AG04449 (cell line): ENCODE measurements around the gene ABHD17B.

Source experiments
- CTCF ChIA-PET: fragments of 350-600 bp; formaldehyde crosslinking; extraction: SDS; loops from one replicate; lab custom pipeline; 2021; ENCODE audit warnings: antibody characterized with exemption; lab: Yijun Ruan, JAX
- POLR2A ChIA-PET: fragments of 400-600, 350-600 bp; formaldehyde crosslinking; extraction: SDS; loops from one replicate; lab custom pipeline; 2020; ENCODE audit warnings: antibody characterized with exemption, inconsistent platforms; lab: Yijun Ruan, JAX
- DNase-seq: peaks from one replicate; pipeline ENCODE4 v3.0.0-alpha.2; 2010; ENCODE audit warnings: low read depth, low spot score
- H3K4me3 ChIP-seq: 2 replicates; pipeline ENCODE4 v1.5.1; 2011; ENCODE audit warnings: low read depth, mild to moderate bottlenecking, control low read depth, low read length
- CTCF ChIP-seq: IDR thresholded peaks from one replicate; pipeline ENCODE4 v1.5.1; 2011; ENCODE audit warnings: mild to moderate bottlenecking, moderate library complexity, low read length, control low read depth, inconsistent platforms; ENCODE audit not compliant: insufficient read depth; ENCODE audit errors: missing control alignments

Gene ABHD17B

GRCh38 chr9:71896761-71897160, 14.2 kb downstream of the ABHD17B start:
- CTCF ChIA-PET: interaction anchor here (1.4 to 1.6 kb wide), 2 partner anchors 11 to 78 kb away, joined by 3 to 4 read pairs; no protein-coding TSS in a partner anchor
- DNase-seq: no peak
- TF ChIP-seq CTCF: no peak
- POLR2A ChIA-PET: interaction anchor here (1.4 kb wide), 1 partner anchor 14 kb away, joined by 5 read pairs; the partner anchor contains the start of genes ABHD17B and C9orf85
- H3K4me3 ChIP-seq: no peak overlapping the region

- no peak for DNase-seq
- ChIA-PET POLR2A (interaction anchor here (1.4 kb wide), 1 partner anchor 15 kb away, joined by 5 read pairs; the partner anchor contains the start of genes ABHD17B and C9orf85), CTCF (interaction anchor here (1.0 to 1.6 kb wide), 3 partner anchors 10 to 89 kb away, joined by 3 to 4 read pairs (median 3); no protein-coding TSS in a partner anchor)
- no peak overlapping the region for H3K4me3 ChIP-seq
- no peak for TF ChIP-seq CTCF
Measured at GRCh38 chr9:71895955-71896354, 15.0 kb downstream of the ABHD17B start.

- no peak overlapping the region for H3K4me3 ChIP-seq
- no peak for TF ChIP-seq CTCF
- ChIA-PET POLR2A (interaction anchor here (1.4 kb wide), 1 partner anchor 16 kb away, joined by 5 read pairs; the partner anchor contains the start of genes ABHD17B and C9orf85), CTCF (interaction anchor here (1.1 kb wide), 1 partner anchor 88 kb away, joined by 3 read pairs; no protein-coding TSS in a partner anchor)
- no peak for DNase-seq
Measured at GRCh38 chr9:71895117-71895516, 15.9 kb downstream of the ABHD17B start.

GRCh38 chr9:71891557-71892189, 19.3 kb downstream of the ABHD17B start:
- H3K4me3 ChIP-seq: no peak overlapping the region
- ChIA-PET POLR2A (interaction anchor here (1.2 kb wide), 1 partner anchor 20 kb away, joined by 3 read pairs; the partner anchor contains the start of genes ABHD17B and C9orf85), CTCF (interaction anchor here (1.0 to 1.5 kb wide), 4 partner anchors 9 to 73 kb away, joined by 4 to 9 read pairs (median 4); no protein-coding TSS in a partner anchor)
- DNase-seq: no peak
- no peak for TF ChIP-seq CTCF

- no peak overlapping the region for H3K4me3 ChIP-seq
- CTCF ChIA-PET: interaction anchor here (1.2 to 1.6 kb wide), 2 partner anchors 11 to 83 kb away, joined by 4 to 5 read pairs; no protein-coding TSS in a partner anchor
- no peak for DNase-seq
- POLR2A ChIA-PET: no interaction called here
- TF ChIP-seq CTCF: no peak
Measured at GRCh38 chr9:71890042-71890679, 20.8 kb downstream of the ABHD17B start.

- CTCF ChIA-PET: interaction anchor here (0.6 to 2.1 kb wide), 3 partner anchors 11 to 81 kb away, joined by 3 to 4 read pairs (median 4); no protein-coding TSS in a partner anchor
- no peak for TF ChIP-seq CTCF
- POLR2A ChIA-PET: interaction anchor here (0.7 kb wide), 1 partner anchor 136 kb away, joined by 6 read pairs; no protein-coding TSS in a partner anchor
- DNase-seq: no peak
- H3K4me3 ChIP-seq: no peak overlapping the region
Measured at GRCh38 chr9:71887362-71887761, 23.6 kb downstream of the ABHD17B start.
